Esophagus muscularis mucosa (tissue), 4 donors: Measurements from ENCODE around the gene B4GALNT2.

ENCODE experiments used
- EP300 ChIP-seq: sonication (generic); formaldehyde crosslinking; IDR thresholded peaks from one replicate; pipeline ENCODE4 v1.6.1; 2017; ENCODE audit warnings: antibody characterized with exemption
- POLR2A ChIP-seq: fragments of 450-650 bp; IDR thresholded peaks from one replicate; pipeline ENCODE4 v1.6.1; 2017; ENCODE audit warnings: antibody characterized with exemption, moderate library complexity, mild to moderate bottlenecking, low read depth
- POLR2AphosphoS5 ChIP-seq, 2 donors: sonication (generic); formaldehyde crosslinking; IDR thresholded peaks; one replicate each; pipeline ENCODE4 v1.6.1; 2017; ENCODE audit warnings: antibody characterized with exemption in 2 of 2
- TF ChIP-seq, protein P1 (sequence below), 3 experiments: fragments of 200-600 bp in 2 of 3; fragments of 450-650 bp in 1 of 3; sonication (generic) in 2 of 3; IDR thresholded peaks; one replicate each; pipeline ENCODE4 v1.5.1; 2017 to 2019; ENCODE audit warnings: antibody characterized with exemption in 3 of 3, mild to moderate bottlenecking in 2 of 3, moderate library complexity in 1 of 3

GRCh38 chr17:49196520-49196919 lies 64.0 kb downstream of the B4GALNT2 start:
- TF ChIP-seq, protein P1, sequence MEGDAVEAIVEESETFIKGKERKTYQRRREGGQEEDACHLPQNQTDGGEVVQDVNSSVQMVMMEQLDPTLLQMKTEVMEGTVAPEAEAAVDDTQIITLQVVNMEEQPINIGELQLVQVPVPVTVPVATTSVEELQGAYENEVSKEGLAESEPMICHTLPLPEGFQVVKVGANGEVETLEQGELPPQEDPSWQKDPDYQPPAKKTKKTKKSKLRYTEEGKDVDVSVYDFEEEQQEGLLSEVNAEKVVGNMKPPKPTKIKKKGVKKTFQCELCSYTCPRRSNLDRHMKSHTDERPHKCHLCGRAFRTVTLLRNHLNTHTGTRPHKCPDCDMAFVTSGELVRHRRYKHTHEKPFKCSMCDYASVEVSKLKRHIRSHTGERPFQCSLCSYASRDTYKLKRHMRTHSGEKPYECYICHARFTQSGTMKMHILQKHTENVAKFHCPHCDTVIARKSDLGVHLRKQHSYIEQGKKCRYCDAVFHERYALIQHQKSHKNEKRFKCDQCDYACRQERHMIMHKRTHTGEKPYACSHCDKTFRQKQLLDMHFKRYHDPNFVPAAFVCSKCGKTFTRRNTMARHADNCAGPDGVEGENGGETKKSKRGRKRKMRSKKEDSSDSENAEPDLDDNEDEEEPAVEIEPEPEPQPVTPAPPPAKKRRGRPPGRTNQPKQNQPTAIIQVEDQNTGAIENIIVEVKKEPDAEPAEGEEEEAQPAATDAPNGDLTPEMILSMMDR (IDR thresholded peaks at IDR 0.05): no peak
- TF ChIP-seq POLR2AphosphoS5 (IDR thresholded peaks at IDR 0.05) (no peak), POLR2A (no peak), EP300 (no peak)
